A673 (cell line): ENCODE results near the gene PLK1. TPM values are rescaled to one million over a fixed set of nuclear protein-coding genes. Genes with fewer than 3 reads are reported as not detected.

Experiments
- BruUV-seq: library from RNA; stranded (reverse); fragments of 400-500 nt; replicated peaks from 2 replicates; lab custom pipeline; 2021; lab: Mats Ljungman, UMichigan
- CTCF ChIA-PET: fragments of 300-600 bp; sonication (Branson Sonifier 250); formaldehyde crosslinking; loops from one replicate; lab custom pipeline; 2022; ENCODE audit warnings: antibody characterized with exemption; lab: Charles Lee
- POLR2A ChIA-PET: fragments of 300-600 bp; sonication (Branson Sonifier 250); formaldehyde crosslinking; loops from one replicate; lab custom pipeline; 2022; ENCODE audit warnings: antibody characterized with exemption; ENCODE audit not compliant: low non-redundant PET; lab: Charles Lee
- DNase-seq: peaks from one replicate; pipeline ENCODE4 v3.0.0-alpha.2; 2015; ENCODE audit warnings: low spot score
- H3K27ac ChIP-seq: fragments of 200-600 bp; sonication (generic); 2 replicates; pipeline ENCODE4 v1.5.1; 2016; ENCODE audit warnings: mixed run types, low read depth, mild to moderate bottlenecking, mixed read lengths, antibody characterized with exemption, low read length; ENCODE audit not compliant: poor library complexity, severe bottlenecking
- H3K27me3 ChIP-seq: fragments of 200-600 bp; sonication (generic); replicated peaks from 2 replicates; pipeline ENCODE4 v1.6.1; 2017; ENCODE audit warnings: mixed run types, low read depth, mild to moderate bottlenecking, mixed read lengths, antibody characterized with exemption, low read length; ENCODE audit not compliant: insufficient read depth, poor library complexity
- H3K36me3 ChIP-seq: fragments of 200-600 bp; sonication (generic); 2 replicates; pipeline ENCODE4 v1.6.1; 2016; ENCODE audit warnings: mixed run types, mild to moderate bottlenecking, mixed read lengths, antibody characterized with exemption, low read length; ENCODE audit not compliant: insufficient read depth, poor library complexity, severe bottlenecking
- H3K4me1 ChIP-seq: fragments of 200-600 bp; sonication (generic); 2 replicates; pipeline ENCODE4 v1.6.1; 2017; ENCODE audit warnings: mixed run types, mild to moderate bottlenecking, mixed read lengths, antibody characterized with exemption, low read length; ENCODE audit not compliant: insufficient read depth, poor library complexity, severe bottlenecking
- H3K4me3 ChIP-seq: fragments of 200-600 bp; sonication (generic); 2 replicates; pipeline ENCODE4 v1.5.1; 2016; ENCODE audit warnings: low read depth, mixed run types, mild to moderate bottlenecking, mixed read lengths, low read length; ENCODE audit not compliant: poor library complexity, severe bottlenecking
- H3K9me3 ChIP-seq: fragments of 200-600 bp; sonication (generic); 2 replicates; pipeline ENCODE4 v1.6.1; 2016; ENCODE audit warnings: mixed run types, low read depth, mild to moderate bottlenecking, mixed read lengths, antibody characterized with exemption, low read length; ENCODE audit not compliant: poor library complexity, severe bottlenecking
- EZH2 ChIP-seq: fragments of 200-600 bp; sonication (generic); IDR thresholded peaks from 2 replicates; pipeline ENCODE4 v1.6.1; 2017; ENCODE audit warnings: borderline replicate concordance, low read depth, mild to moderate bottlenecking, mixed read lengths, antibody characterized with exemption, low read length; ENCODE audit not compliant: poor library complexity, severe bottlenecking
- intact Hi-C: fragments of 100-400 bp; cut with micrococcal nuclease; formaldehyde crosslinking; loops from one replicate; pipeline ENCODE4 v1.10.0; 2022; ENCODE audit not compliant: unreplicated experiment
- total RNA-seq: library from RNA; stranded (reverse); gene quantifications from 2 replicates; pipeline ENCODE4 v1.2.3, GENCODE V29; 2021
- TF ChIP-seq, protein P1 (sequence below): fragments of 300-800, 200-600 bp; sonication (generic); conservative IDR thresholded peaks from 2 replicates; pipeline ENCODE4 v1.5.1; 2017; ENCODE audit warnings: low read depth, mild to moderate bottlenecking, antibody characterized with exemption, low read length, moderate library complexity, mixed read lengths

Gene PLK1
- total RNA-seq, 1 experiment from 2014 or later = 234 TPM

DNA sequence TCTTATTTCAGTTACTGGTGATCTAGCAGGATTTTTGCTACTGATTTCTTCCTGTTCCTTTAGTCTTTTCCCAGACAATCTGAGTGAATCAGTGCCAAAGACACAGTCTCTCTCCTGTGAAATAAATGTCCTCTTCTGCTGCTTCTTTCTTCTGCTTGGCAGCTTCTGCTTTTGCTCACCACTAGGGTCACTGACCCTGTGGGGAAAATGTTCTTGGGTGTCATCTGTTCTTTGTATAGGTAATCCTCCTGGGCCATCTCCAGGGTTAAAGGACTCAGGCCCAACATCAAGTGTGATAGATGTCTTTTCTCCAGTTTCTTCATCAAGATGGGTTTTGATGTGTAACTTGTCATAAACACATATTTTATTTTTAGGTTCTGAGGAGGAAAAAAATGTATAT, 42.7 kb upstream of the PLK1 start:
- POLR2A ChIA-PET = no interaction called here
- no peak for TF ChIP-seq EZH2
- TF ChIP-seq, protein P1, sequence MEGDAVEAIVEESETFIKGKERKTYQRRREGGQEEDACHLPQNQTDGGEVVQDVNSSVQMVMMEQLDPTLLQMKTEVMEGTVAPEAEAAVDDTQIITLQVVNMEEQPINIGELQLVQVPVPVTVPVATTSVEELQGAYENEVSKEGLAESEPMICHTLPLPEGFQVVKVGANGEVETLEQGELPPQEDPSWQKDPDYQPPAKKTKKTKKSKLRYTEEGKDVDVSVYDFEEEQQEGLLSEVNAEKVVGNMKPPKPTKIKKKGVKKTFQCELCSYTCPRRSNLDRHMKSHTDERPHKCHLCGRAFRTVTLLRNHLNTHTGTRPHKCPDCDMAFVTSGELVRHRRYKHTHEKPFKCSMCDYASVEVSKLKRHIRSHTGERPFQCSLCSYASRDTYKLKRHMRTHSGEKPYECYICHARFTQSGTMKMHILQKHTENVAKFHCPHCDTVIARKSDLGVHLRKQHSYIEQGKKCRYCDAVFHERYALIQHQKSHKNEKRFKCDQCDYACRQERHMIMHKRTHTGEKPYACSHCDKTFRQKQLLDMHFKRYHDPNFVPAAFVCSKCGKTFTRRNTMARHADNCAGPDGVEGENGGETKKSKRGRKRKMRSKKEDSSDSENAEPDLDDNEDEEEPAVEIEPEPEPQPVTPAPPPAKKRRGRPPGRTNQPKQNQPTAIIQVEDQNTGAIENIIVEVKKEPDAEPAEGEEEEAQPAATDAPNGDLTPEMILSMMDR = no peak
- Histone ChIP-seq H3K9me3 (no peaks in the 10 kb centered on the region), H3K27ac (no peak overlapping the region), H3K27me3 (no peaks in the 10 kb centered on the region), H3K4me1 (peaks cover 5% of the 10 kb centered on the region), H3K4me3 (no peak overlapping the region), H3K36me3 (peaks cover 28% of the 10 kb centered on the region)
- intact Hi-C loops = no loop called here
- no peak for DNase-seq
- CTCF ChIA-PET = no interaction called here
- no TSS peak for BruUV-seq

DNA sequence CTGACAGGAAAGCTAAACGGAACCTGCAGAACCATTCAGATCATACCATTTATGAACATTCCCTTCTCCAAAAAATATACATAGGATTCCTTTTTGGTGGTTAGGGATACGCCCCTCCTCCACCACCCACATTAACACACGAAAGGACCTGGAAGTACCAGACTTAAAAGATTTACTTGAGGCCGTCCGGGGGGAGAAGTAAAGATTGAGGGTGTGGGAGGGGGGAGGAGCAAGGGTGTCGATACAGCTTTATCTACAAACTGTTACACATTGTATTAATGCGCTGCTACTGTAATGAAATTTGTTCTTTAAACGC, 38.1 kb upstream of the PLK1 start:
- no peak for TF ChIP-seq EZH2
- TF ChIP-seq, protein P1 = no peak

GRCh38 chr16:23640931-23641765, 37.5 kb upstream of the PLK1 start, which contains the start of the genes DCTN5 and PALB2:
Gene DCTN5 (plus strand): TSS chr16:23641466. CDS start chr16:23641543, 77 bp downstream.
Gene PALB2 (minus strand): TSS chr16:23641310. CDS start chr16:23641157, 153 bp downstream.
- no peak for TF ChIP-seq EZH2
- TF ChIP-seq, protein P1 = no peak
- POLR2A ChIA-PET = no interaction called here
- peaks cover 14% of the 10 kb centered on the region for H3K4me1 ChIP-seq
- intact Hi-C loops = loop anchor here (2.0 kb wide), 1 partner anchor 38 kb away; the partner anchor contains the start of gene PLK1
- no TSS peak for BruUV-seq
- CTCF ChIA-PET = no interaction called here
- no peaks in the 10 kb centered on the region for H3K9me3 ChIP-seq
- H3K27ac ChIP-seq = peak within 1 kb of the TSS; percentile 87
- peaks cover 35% of the 10 kb centered on the region for H3K36me3 ChIP-seq
- H3K4me3 ChIP-seq = peak within 1 kb of the TSS; percentile 99
- DNase-seq = peak; percentile 97
- no peaks in the 10 kb centered on the region for H3K27me3 ChIP-seq

More for the DNA sequence above, 38.1 kb upstream of the PLK1 start:
- no peaks in the 10 kb centered on the region for H3K27me3 ChIP-seq
- CTCF ChIA-PET = no interaction called here
- BruUV-seq = no TSS peak
- peaks cover 35% of the 10 kb centered on the region for H3K36me3 ChIP-seq
- intact Hi-C loops = loop anchor here (2.0 kb wide), 1 partner anchor 38 kb away; the partner anchor contains the start of gene PLK1
- POLR2A ChIA-PET = no interaction called here
- DNase-seq = peak; percentile 35
- peak overlapping the region; percentile 87 for H3K27ac ChIP-seq
- peak overlapping the region; percentile 99 for H3K4me3 ChIP-seq
- H3K4me1 ChIP-seq = peaks cover 14% of the 10 kb centered on the region
- no peaks in the 10 kb centered on the region for H3K9me3 ChIP-seq
